ENCODE data around the gene C16orf95.

C16orf95 gene

DNA sequence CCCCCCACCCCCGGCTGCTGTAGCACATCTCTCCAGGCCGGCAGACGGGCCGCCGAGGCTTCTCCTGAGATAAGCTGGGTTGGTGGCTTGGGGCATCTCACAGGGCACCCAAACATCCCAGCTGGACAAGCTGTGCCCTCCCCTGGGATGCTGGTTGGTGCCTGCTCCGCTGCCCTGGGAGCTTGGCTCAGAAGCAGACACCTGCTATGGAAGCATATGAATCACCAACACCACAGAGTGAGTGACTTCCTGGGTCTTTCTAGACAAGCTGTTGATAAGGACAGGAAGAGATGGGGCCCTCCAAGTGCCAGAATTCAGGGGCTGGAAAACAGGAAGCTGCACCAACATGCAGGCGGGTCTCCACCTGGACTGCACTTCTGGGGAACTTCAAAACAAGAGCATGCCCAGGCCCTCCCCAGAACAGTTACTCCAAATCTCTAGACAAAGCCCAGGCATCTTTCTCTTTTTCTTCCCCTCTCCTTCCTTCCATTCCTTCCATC lies 13.7 kb downstream of the C16orf95 start:
- TF ChIP-seq, protein P1, sequence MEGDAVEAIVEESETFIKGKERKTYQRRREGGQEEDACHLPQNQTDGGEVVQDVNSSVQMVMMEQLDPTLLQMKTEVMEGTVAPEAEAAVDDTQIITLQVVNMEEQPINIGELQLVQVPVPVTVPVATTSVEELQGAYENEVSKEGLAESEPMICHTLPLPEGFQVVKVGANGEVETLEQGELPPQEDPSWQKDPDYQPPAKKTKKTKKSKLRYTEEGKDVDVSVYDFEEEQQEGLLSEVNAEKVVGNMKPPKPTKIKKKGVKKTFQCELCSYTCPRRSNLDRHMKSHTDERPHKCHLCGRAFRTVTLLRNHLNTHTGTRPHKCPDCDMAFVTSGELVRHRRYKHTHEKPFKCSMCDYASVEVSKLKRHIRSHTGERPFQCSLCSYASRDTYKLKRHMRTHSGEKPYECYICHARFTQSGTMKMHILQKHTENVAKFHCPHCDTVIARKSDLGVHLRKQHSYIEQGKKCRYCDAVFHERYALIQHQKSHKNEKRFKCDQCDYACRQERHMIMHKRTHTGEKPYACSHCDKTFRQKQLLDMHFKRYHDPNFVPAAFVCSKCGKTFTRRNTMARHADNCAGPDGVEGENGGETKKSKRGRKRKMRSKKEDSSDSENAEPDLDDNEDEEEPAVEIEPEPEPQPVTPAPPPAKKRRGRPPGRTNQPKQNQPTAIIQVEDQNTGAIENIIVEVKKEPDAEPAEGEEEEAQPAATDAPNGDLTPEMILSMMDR (conservative IDR thresholded peaks at IDR 0.05; ENCODE audit: control insufficient read depth, insufficient read depth, low read depth, low read length), result no peak
- no peak for DNase-seq (ENCODE audit: low read depth)
- H3K4me3 ChIP-seq (ENCODE audit: control insufficient read depth, low read depth, low read length), result no peak overlapping the region

DNA sequence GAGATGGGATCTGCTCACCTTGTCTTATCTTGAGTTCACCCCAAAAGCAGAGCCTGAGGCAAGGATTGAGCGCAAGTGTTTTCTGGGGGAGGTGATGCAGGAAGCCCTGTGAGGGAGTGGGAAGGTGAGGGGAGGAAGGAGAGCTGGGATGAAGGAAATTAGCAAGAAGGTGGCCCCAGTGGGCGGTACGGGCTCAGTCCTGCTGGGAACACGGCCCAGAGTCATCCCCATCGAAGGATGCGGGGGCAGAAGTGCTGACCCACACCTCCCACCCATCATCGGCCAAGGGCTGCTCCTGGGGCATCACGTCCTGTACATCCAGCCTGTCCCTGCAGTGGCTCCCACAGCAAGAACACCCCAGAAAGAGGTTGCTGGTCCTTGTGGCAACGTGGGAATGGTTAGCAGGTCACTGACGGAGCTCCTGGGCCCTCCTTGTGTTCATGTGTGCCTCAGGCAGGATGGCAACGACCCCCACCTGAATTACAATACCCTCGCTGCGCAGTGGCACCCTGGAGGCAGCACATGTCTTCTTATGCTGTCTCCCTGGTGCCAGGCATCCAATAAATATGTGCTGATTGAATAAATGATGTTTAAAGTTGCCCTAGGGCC lies 18.2 kb downstream of the C16orf95 start:
- no peak overlapping the region for H3K4me3 ChIP-seq (ENCODE audit: control insufficient read depth, low read depth, low read length)
- DNase-seq (ENCODE audit: low read depth), result no peak
- TF ChIP-seq, protein P1 (conservative IDR thresholded peaks at IDR 0.05; ENCODE audit: control insufficient read depth, insufficient read depth, low read depth, low read length), result no peak

DNA sequence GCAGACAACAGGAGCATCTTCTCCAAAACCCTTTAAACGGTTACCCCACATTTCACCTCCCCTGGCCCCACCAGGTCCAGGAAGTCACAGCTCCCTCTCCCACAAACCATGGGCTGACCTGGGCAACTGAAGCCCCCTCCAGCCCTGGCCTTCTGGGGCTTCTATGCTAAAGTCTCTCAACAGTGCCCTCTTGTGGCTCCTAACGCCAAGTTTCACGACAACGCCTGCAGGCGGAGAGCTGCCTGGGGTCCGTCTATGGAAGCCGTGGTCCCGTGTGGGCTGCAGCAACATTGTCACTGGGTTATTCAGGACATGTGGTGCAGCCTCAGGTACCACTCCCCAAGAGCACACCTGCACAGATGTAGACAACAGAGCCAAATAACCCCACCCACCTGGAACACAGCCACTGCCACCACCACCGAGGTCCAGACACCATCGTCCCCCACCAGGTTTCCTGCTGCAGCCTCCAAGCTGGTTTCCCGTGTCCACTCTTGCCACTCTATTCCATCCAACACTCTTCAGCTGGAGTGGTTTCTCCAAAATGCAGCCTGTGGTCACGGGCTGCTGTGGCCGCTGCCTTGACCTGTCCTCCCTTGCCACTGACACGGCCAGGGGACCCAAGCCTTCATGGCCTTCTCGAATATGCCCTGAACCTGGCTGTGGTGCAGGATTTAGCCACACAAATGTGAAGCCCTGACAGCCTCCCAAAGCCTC lies 19.1 kb downstream of the C16orf95 start:
- peak; percentile 21 for DNase-seq (ENCODE audit: low read depth)
- TF ChIP-seq, protein P1 (conservative IDR thresholded peaks at IDR 0.05; ENCODE audit: control insufficient read depth, insufficient read depth, low read depth, low read length), result peak; percentile 61
- no peak overlapping the region for H3K4me3 ChIP-seq (ENCODE audit: control insufficient read depth, low read depth, low read length)

DNA sequence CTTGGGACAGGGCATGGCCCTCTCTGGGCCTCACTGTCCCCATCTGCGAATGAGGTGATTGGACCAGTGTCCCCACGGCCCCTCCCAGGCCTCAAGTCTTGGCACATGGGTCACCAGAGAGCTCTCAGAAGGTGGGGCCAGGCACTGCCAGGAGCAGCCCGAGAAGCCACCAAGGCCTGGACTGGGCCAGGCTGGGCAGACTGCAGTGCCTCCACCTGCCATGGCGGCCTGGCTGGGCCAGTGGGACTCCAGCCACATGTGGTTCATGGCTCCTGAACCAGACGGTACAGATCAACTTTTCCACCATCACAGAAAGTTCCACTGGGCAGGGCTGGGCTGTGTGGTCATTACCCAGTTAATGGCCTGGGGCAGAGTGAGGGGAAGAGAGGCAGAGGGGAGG lies 19.8 kb downstream of the C16orf95 start:
- no peak overlapping the region for H3K4me3 ChIP-seq (ENCODE audit: control insufficient read depth, low read depth, low read length)
- TF ChIP-seq, protein P1 (conservative IDR thresholded peaks at IDR 0.05; ENCODE audit: control insufficient read depth, insufficient read depth, low read depth, low read length), result no peak
- no peak for DNase-seq (ENCODE audit: low read depth)

DNA sequence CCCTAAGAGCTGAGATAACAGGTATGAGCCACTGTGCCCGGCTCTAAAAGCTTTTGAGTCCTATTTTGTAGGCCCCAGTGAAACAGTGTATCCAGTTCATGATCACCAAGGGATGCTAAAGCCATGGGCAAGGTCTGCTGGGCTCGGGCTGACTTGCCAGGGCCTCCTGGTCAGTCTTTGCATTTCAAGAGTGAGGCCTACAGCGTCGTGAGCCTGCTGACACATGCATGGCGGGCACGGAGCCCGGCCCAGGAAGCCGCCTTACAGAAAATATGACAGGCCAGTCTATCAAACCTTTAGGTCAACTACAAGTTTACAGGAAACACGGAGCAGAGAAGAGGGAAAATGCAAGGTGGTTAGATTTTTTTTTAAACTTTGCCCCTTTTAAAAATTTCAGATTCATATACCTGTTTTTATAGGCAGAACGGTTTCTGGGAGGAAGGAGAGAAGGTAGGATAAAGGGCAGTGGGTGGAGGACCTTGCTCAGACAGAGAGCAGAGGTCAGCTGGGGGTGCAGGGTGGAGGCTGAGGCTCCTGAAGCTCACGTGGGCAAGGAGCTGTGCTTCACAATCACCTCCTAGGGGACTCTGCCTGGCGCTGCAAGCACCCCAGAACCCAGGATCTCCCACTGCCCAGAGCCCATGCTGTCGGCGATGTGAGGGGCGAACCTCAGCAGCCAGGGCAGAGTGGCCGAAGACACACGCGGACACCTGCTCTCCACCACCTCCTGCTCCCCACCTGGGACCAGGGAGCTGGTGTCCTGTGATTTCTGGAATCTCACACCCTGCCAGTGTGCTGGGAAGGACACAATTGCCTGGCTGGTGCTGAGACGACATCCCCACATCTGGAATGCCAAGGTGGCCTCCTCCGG lies 21.3 kb downstream of the C16orf95 start:
- no peak for DNase-seq (ENCODE audit: low read depth)

DNA sequence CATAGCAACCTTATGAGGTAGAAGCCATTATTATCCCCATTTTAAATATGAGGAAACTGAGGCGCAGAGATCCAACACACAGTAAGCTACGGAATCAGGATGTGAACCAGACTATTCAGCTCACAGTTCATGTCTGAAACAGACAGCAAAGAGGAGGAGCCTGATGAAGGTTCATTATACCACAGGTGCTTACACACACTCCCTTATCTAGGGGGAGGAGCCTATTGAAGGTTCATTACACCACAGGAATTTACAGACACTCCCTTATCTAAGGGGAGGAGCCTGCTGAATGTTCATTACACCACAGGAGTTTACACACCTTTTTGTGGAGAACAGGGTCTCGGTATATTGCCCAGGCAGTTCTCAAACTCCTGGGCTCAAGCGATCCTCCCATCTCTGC lies 21.9 kb downstream of the C16orf95 start:
- TF ChIP-seq, protein P1 (conservative IDR thresholded peaks at IDR 0.05; ENCODE audit: control insufficient read depth, insufficient read depth, low read depth, low read length), result no peak
- DNase-seq (ENCODE audit: low read depth), result peak; percentile 8
- H3K4me3 ChIP-seq (ENCODE audit: control insufficient read depth, low read depth, low read length), result no peak overlapping the region

More for the DNA sequence above, 21.3 kb downstream of the C16orf95 start:
- TF ChIP-seq, protein P1 (conservative IDR thresholded peaks at IDR 0.05; ENCODE audit: control insufficient read depth, insufficient read depth, low read depth, low read length), result no peak
- no peak overlapping the region for H3K4me3 ChIP-seq (ENCODE audit: control insufficient read depth, low read depth, low read length)
